Measurements from ENCODE around the gene IFIH1. TPM values are rescaled to one million over a fixed set of nuclear protein-coding genes. Genes with fewer than 3 reads are reported as not detected.
A peak's percentile ranks its signal among the peaks of the same experiment; 100 is the strongest.

The IFIH1 gene
- total RNA-seq, 1 donor from 2014 or later: 6.0 TPM

DNA sequence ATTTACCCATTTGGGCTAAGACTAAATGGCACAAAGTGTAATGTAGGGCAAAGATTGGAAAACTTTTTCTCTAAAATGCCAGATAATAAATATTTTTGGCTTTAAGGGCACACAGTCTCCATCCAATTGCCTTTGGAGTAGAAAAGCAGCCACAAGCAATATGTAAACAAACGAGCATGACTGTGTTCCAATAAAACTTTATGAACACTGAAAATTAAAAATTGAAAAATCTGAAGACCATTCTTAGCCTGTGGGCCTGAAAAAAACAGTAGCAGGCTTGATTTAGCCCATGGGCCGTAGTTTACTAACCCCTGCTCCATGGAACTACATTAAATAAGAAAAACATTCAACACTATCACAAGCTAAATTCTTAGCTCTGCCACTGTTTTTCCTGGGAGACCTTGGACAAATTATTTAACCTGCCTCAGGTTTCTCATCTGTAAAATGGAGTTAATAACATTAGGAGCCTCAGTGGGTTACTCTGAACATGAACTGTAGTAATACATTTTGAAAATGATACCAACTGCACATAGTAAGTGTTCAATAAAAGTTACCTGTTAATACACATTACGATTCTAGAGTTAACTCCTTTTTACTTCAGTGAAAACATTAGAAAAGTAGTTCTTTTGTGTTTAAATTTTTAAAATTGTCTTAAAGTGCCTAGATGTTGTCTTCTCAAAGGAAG lies 1.3 kb downstream of the IFIH1 start:
- intact Hi-C loops (cut with DNase I): no loop called here
- DNase-seq (ENCODE audit: missing footprints) (no peak), ATAC-seq (no peak)

- intact Hi-C loops (cut with DNase I): no loop called here
- DNase-seq (ENCODE audit: missing footprints): no peak
- ATAC-seq: no peak
Observed at GRCh38 chr2:162316590-162316989, 1.9 kb downstream of the IFIH1 start.

- no peak for DNase-seq (ENCODE audit: missing footprints)
Observed at GRCh38 chr2:162315938-162316337, 2.5 kb downstream of the IFIH1 start.

GRCh38 chr2:162312853-162313252 lies 5.6 kb downstream of the IFIH1 start:
- no peak for DNase-seq (ENCODE audit: missing footprints)
- ATAC-seq: no peak
- intact Hi-C loops (cut with DNase I): no loop called here

More at GRCh38 chr2:162315938-162316337, 2.5 kb downstream of the IFIH1 start:
- ATAC-seq: no peak
- intact Hi-C loops (cut with DNase I): no loop called here

- DNase-seq (ENCODE audit: missing footprints) (no peak), ATAC-seq (no peak)
- intact Hi-C loops (cut with DNase I): loop anchor here (10.0 kb wide), 1 partner anchor 154 kb away; the partner anchor contains the start of gene GCG
Observed at GRCh38 chr2:162308747-162309503, 9.6 kb downstream of the IFIH1 start.

DNA sequence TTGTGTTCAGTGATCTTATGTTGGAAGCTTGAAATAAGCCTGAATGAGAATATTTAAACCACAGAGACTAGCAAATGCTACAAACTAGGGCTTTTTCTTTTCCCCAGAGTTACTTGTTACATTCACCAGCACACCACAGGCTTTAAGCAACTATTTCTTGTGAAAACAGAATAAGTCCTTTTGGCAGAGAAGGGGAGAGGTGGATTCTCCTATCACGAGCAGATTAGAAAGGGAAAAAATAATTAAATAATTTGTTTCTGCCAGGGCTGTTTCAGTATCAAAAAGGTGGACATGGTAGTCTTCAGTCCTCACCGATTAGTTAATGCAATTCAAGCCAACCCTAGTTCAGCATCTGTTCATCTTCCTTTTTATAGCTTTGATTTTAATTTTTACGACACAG lies 12.6 kb downstream of the IFIH1 start:
- intact Hi-C loops (cut with DNase I): loop anchor here (10.0 kb wide), 1 partner anchor 151 kb away; the partner anchor contains the start of gene GCG
- no peak for DNase-seq (ENCODE audit: missing footprints)

GRCh38 chr2:162301877-162302276 lies 16.6 kb downstream of the IFIH1 start:
- DNase-seq (ENCODE audit: missing footprints) (no peak), ATAC-seq (no peak)
- intact Hi-C loops (cut with DNase I): loop anchor here (10.0 kb wide), 1 partner anchor 147 kb away; the partner anchor contains the start of gene GCG

More for the DNA sequence above, 12.6 kb downstream of the IFIH1 start:
- ATAC-seq: no peak

DNA sequence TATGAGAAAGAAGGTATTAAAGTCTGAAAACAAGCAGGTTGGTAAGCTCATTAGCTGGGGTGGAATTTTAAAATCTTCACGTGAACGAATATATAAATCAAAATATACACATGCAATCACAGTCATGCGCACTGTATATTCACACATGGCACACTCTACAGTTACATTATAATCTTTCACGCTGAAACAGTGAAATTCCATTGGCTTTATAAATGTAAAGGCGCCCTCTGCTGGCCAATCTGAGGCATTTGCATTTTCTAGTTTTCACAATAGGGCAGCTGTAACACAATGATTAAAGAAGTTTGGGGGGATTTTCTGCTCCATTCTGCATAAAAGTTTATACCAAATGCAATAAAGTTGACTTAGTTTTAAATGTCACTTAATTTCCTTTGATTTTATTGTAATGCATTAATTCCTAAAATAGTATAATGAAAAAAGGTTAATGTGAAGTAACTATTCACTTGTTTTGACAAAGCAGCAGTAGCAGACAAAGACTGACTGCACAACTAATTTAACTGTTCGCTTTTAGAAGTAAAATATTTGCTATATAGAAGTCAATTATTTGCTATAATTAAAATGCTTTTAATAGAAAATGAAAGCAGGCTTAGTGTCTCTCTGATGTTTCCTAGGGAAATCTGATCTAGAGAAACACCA lies 17.2 kb downstream of the IFIH1 start:
- intact Hi-C loops (cut with DNase I): loop anchor here (10.0 kb wide), 1 partner anchor 146 kb away; the partner anchor contains the start of gene GCG
- peak; percentile 67 for DNase-seq (ENCODE audit: missing footprints)
- peak; percentile 44 for ATAC-seq

DNA sequence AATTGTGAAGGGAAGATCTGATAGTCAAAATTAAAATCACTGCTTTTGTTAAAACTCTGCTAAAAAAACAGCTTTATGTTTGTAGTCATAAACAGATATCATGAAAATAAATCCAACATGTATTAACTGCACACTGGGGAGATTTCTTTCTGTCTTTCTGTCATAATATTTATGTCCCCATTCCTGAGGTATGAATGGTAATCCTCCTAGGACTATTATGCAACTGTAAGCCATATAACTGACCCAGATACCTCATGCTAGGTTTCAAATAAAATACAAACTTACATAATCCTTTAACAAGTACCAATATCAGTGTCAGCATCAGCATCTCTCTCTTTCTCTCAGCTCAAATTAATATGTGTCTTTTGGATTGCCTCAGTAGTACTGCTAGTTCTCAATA lies 18.2 kb downstream of the IFIH1 start:
- ATAC-seq (no peak), DNase-seq (ENCODE audit: missing footprints) (no peak)
- intact Hi-C loops (cut with DNase I): loop anchor here (10.0 kb wide), 1 partner anchor 145 kb away; the partner anchor contains the start of gene GCG

DNA sequence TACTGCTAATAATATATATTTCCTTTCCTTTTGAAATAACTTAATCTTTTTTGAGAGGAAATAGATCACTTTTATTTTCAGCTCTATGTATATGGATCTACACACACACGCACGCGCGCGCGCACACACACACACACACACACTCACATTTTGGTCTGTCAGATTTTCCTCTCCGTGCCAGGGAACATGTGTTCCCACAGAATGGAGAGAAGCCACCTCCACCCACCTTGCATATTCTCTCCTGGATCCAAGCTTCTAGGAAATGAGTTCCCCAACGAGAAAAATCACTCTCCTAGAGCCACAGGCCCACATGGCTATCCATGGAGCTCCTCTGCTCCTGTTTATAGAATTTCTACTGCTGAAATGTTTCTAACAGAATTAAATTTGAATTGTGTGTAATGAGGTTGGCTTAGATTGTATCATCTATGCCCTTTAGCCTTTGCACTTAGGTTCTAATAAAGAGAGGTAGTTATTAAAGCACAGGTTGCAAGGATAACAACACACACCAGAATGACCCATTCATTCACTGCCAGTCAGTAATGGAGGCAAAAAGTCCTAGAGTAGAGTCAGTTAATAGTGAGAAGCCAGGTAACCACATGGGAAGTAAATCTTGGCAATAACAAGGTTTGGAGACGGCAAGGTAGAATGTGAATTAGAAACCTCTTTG lies 19.7 kb downstream of the IFIH1 start:
- intact Hi-C loops (cut with DNase I): loop anchor here (2.0 to 5.0 kb wide), 2 partner anchors 78 to 712 kb away; no protein-coding TSS in a partner anchor
- DNase-seq (ENCODE audit: missing footprints) (no peak), ATAC-seq (no peak)

GRCh38 chr2:162297925-162298552 lies 20.4 kb downstream of the IFIH1 start:
- ATAC-seq: no peak

GRCh38 chr2:162295009-162295408 lies 23.5 kb downstream of the IFIH1 start:
- intact Hi-C loops (cut with DNase I): loop anchor here (5.0 kb wide), 1 partner anchor 708 kb away; no protein-coding TSS in a partner anchor

More at GRCh38 chr2:162297925-162298552, 20.4 kb downstream of the IFIH1 start:
- DNase-seq (ENCODE audit: missing footprints): no peak
- intact Hi-C loops (cut with DNase I): loop anchor here (2.0 to 5.0 kb wide), 2 partner anchors 77 to 711 kb away; no protein-coding TSS in a partner anchor

GRCh38 chr2:162293122-162293786 lies 25.2 kb downstream of the IFIH1 start:
- ATAC-seq: no peak
- DNase-seq (ENCODE audit: missing footprints): no peak
- intact Hi-C loops (cut with DNase I): no loop called here

More at GRCh38 chr2:162295009-162295408, 23.5 kb downstream of the IFIH1 start:
- DNase-seq (ENCODE audit: missing footprints) (no peak), ATAC-seq (no peak)

DNA sequence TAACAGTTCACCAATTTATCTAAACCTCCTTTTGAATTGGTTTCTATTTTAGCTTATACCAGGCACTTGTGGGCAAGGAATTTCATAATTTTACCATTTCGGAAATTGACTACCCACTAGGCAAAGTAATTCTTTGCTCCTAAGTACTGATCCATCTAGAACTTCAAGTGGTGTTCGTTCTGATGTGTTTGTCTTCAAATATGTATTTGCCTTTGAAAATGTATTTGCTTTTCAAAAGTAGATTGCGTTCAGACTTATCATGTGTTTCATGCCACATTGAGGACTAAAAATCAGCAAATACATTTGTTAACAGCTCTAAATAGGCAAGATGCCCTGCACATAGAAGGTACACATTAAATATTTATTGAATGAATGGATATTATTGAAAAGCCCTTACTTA lies 26.7 kb downstream of the IFIH1 start:
- intact Hi-C loops (cut with DNase I): no loop called here

DNA sequence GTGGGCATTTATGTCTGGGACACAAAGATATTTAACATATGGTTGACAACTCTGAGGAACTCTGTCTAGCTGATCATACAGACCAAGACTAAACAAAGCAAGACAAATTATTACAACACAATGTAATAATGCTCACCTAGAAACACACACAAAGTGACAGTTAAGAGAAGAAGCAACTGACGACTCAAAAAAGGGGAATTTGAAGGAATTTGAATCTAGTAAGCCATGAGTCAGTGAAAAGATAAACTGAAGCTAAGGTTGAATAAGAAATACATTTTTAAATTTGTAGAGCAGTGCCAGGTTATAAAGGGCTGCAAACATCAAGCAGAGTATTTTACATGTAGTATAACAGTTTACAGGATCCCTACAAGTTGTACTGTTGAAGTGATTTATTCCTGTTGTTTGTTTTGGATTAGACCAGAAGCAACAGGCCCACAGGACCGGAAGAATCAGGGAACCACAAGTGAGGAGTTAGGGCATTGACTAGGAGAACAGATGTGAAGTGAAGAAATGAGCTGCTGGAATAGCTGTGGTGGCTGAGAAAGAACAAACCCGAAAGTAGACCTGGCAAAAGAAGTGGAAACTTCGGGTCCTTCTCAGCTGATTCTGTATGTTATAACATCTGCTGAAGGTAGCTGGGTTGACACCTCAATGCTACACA lies 35.6 kb downstream of the IFIH1 start:
- ATAC-seq (no peak), DNase-seq (ENCODE audit: missing footprints) (no peak)
- intact Hi-C loops (cut with DNase I): no loop called here

More for the DNA sequence above, 26.7 kb downstream of the IFIH1 start:
- ATAC-seq: no peak
- no peak for DNase-seq (ENCODE audit: missing footprints)

DNA sequence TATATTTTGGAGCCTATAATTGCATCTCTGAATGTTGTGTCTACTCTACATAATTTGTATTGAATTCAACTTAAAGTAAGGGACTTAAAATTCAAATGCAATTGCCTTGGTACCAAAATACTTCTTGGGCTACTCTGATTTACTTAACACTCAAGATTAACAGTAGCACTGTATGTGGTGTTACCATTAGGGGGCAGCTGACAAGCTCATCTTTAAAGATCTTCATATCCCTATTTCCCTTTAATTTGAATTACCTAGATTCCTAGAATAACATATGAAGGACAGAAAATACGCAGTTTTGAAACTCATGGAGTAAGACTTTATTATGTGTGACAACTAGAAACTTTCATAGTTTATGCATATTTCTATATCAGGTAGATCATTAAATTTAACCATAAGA lies 37.8 kb downstream of the IFIH1 start:
- ATAC-seq (no peak), DNase-seq (ENCODE audit: missing footprints) (no peak)
- intact Hi-C loops (cut with DNase I): no loop called here

DNA sequence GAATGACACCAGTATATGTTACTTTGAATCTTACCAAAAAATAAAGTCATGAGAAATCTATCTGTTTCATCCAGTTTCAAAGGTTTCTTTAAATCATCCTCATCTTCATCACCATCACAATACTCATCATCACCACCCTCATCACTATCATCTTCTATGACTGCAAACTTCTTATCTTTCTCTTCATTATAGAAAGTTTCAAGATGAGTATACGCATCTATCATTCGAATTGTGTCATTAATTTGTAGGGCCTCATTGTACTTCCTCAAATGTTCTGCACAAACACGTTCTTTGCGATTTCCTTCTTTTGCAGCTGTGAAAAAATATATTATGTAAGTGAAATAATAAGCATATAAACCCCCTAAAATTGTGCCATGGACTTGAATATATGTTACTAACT lies 41.1 kb downstream of the IFIH1 start:
- DNase-seq (ENCODE audit: missing footprints) (no peak), ATAC-seq (no peak)
- intact Hi-C loops (cut with DNase I): no loop called here

Data from Right ventricle myocardium inferior (tissue), 1 donor.